HG03439 (cell line): Measurements from ENCODE around the gene ZNF391.
"Not testable (repeated sequence)": the region's sequence is repeated elsewhere in the genome, so short reads cannot be mapped to it uniquely, and the experiment has no call there.

Experiments
- ATAC-seq: cut with Tn5 transposase; IDR thresholded peaks from one replicate; pipeline ENCODE4 v1.9.1; 2021; ENCODE audit warnings: mild to moderate bottlenecking, moderate library complexity; ENCODE audit not compliant: unreplicated experiment

Gene ZNF391

GRCh38 chr6:27419363-27419762 lies 30.8 kb downstream of the ZNF391 start:
- ATAC-seq: no peak

- no peak for ATAC-seq
These were observed 34.2 kb downstream of the ZNF391 start for GRCh38 chr6:27422651-27423332.

- not testable (repeated sequence) for ATAC-seq
These were observed 36.3 kb downstream of the ZNF391 start for GRCh38 chr6:27424851-27425250.

- no peak for ATAC-seq
These were observed 37.6 kb downstream of the ZNF391 start for GRCh38 chr6:27426045-27426620.

GRCh38 chr6:27428502-27428901 lies 39.9 kb downstream of the ZNF391 start:
- no peak for ATAC-seq

GRCh38 chr6:27428966-27429365 lies 40.4 kb downstream of the ZNF391 start:
- no peak for ATAC-seq

GRCh38 chr6:27433714-27434113 lies 45.2 kb downstream of the ZNF391 start:
- no peak for ATAC-seq

GRCh38 chr6:27439371-27439770 lies 50.8 kb downstream of the ZNF391 start:
- ATAC-seq: no peak

- no peak for ATAC-seq
These were observed 52.4 kb downstream of the ZNF391 start for GRCh38 chr6:27441001-27441400.

- ATAC-seq: no peak
These were observed 54.4 kb downstream of the ZNF391 start for GRCh38 chr6:27442932-27443331.

- ATAC-seq: no peak
These were observed 59.9 kb downstream of the ZNF391 start for GRCh38 chr6:27448456-27448855.

GRCh38 chr6:27451660-27452390 lies 63.3 kb downstream of the ZNF391 start:
- ATAC-seq: no peak

- no peak for ATAC-seq
These were observed 63.9 kb downstream of the ZNF391 start for GRCh38 chr6:27452496-27452897.
